GM21786 (cell line): ENCODE data around the gene PPP1R13B.
A peak's percentile ranks its signal among the peaks of the same experiment; 100 is the strongest.

ENCODE experiments used
- ATAC-seq: cut with Tn5 transposase; IDR thresholded peaks from one replicate; pipeline ENCODE4 v1.9.1; 2021; ENCODE audit not compliant: unreplicated experiment

The PPP1R13B gene

DNA sequence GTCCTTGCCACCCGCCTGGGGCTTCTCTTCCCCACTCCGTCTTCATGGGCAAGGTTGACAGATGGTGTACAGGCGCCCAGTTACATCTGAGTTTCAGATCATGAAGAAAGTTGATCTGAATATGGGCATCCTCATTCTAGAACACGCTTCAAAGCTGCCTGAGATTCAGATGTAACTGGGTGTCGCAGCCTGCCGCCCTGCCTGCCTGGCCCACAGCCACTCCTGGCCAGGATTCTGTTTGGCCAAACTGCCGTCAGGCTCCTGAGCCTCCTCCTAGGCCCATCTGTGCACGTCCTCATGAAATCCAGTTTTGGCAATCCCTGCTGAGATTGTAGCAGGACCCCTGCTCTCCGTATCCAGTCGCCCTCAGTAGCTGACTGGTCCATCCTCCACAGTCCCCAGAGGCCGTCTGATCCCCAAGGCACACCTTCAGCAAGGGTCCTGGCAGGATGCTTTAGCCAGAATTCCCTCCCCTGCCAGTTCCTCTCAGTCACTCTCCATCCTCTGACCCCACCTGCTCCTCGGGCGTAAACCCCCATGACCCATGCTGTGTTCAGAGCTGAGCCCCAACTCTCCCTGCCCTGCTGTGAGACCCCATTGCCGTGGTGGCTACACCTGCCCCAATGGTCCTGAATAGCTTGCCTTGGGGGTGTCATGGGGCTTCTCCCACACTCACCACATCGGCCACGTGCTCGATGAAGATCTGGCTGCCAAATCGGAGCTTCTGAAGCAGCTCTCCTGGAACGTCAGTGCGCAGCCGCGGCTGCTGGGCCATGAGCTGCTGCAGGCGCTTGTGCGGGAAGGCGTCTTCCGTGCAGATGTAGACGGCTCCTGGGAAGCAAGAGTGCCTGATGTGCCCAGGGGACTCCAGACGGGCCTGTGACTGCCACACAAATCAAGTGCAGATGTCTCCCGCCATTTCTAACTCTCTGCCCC is 144.6 kb downstream of the PPP1R13B start:
- ATAC-seq = no peak

DNA sequence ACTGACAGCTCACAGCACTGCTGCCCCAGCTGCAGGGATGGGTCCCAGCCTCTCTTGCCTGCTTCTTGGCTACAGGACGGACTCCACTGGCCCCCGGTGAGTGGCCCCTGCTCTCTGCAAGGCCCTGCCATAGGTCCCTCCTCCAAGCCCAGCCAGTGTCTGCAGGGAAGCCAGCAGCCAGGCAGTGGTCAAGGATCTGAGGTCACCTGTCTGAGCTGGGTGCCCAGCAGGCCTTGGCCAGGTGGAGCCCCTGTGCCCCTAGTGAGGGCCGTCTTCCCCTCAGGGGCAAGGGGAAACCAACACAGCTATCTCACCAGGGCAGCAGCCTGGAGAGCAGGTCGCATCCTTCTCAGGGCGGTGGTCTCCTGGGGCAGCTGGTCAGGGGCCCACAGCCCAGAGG is 145.3 kb downstream of the PPP1R13B start:
- ATAC-seq = no peak

DNA sequence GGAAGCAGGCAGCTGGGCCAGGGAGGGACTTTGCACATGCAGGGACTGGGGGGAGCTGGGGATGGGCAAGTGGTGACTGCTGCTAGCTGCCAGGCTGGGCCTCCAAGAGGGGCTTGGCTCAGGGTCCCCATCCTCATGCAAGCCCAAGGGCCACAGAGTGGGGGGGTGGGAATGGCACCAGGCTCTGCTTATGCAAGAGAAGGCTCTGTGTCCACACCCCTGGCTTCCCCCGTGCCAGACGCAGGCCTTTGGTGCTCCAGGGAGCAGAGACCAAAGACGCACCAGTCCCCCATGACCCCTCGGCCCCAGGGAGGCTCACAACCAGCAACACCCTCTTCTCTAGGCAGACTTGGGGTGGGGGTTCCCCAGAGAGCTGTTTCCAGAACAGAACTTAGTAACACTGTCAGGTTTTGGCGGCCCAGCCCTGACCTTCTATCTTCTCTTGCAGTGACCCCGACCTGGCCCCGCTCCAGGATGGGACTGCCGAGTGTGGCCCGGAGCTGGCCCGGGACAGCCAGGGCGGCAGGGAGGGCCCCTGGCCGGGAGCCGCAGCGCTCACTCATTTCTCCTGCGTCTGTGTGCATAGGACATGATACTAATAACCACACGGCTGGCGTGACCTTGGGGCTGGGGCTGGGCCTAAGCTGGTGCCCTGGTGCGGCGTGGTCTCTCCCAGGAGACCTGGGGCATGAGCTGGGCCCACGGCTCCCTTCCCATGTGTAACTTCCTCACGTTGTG is 146.5 kb downstream of the PPP1R13B start:
- ATAC-seq = no peak

DNA sequence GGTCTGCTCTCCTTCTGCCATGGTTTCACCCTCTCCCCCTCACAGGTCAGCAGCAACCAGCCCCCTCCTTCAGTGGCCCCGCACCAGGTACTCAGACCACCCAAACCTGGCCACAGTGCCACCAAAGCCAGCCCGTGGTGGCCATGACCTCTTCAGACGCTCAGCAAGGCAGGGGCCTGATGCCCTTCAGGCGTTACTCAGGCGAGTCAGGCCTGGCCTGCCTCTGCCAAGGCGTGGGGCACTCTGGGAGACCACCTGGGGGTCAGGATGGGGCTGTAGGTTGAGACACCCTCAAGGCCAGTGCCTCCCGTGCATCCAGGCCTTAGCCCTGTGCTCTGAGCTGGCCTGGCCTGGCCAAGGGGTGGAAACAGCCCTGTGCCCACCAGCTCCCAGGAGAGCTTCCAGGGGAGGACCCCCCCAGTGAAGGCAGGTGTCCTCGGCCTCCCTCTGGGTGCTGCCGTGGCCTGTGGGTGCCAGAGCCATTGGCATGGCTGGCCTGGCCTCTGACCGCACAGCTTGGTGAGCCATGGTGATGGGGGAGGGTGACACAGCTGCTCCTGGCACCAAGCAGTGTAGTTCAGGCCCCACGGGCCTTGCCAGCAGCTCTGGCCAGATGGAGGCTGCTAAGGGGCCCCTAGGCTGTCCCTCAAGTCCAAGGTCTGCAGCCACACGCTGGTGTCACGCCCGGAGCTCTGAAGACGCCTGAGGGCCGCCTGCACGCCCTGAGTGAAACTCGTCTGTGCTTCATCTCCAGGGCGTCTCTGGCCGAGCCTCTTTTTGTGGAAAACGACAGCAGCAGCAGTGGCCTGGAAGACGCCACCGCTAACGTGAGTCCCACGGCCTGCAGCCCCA is 147.2 kb downstream of the PPP1R13B start:
- ATAC-seq = no peak

DNA sequence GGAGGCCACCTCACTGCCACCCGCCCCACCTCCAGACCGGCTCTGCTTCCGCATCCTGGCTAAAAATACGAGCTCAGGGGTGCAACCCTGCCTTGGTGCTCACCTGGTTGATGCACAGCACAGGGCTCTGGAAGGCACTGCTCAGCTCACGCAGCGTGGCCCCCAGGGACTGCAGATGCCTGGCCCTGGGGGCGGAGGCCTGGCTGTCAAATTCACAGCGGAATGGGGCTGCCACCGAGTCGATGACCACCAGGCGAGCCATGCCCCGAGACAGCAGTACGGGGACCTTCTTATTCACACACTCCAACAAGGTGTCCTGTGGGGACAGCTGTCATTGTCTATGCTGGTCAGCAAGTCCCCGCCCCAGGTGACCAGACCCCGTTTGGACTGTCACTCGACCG is 148.1 kb downstream of the PPP1R13B start:
- ATAC-seq = no peak

DNA sequence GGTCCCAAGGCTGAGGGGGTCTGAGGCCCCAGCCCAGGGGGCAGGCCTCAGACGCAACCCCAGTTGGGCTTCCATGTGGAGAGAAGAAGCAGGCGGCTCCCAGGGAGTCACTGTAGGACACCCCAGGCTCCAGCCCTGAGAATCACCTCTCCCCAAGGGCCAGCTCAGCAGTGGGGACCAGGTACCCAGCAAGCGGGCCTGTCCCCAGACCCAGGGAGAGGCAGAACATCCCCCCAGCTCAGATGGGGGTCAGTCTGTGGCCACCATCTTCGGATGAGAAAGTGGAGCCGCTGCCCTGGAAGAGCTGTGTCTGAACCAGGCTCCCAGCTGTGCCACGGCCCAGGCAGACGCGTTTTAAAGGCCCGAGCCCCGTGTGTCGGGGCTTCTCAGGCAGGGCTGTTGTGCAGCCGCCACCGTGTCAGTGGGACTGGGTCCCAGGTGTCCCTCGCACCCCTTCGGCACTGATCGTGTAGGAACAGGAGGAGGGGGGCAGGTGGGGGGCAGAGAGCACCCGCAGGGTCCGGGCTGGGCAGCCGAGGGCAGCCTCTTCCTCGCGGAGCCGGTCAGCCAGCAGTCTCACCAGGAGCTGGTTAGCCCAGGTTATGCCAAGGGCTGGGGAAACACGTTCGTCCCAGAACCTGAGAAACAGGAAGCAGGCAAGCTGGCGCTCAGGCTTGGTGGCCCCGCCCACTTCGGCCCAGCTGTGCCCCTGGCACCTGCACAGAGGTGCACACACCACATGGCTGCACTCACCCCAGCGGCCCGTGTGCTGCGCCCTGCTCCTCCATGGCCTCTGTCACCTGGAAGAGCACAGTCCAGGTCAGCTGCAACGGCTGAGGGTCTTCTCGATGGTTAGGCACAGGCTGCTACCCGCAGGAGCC is 148.8 kb downstream of the PPP1R13B start:
- no peak for ATAC-seq

DNA sequence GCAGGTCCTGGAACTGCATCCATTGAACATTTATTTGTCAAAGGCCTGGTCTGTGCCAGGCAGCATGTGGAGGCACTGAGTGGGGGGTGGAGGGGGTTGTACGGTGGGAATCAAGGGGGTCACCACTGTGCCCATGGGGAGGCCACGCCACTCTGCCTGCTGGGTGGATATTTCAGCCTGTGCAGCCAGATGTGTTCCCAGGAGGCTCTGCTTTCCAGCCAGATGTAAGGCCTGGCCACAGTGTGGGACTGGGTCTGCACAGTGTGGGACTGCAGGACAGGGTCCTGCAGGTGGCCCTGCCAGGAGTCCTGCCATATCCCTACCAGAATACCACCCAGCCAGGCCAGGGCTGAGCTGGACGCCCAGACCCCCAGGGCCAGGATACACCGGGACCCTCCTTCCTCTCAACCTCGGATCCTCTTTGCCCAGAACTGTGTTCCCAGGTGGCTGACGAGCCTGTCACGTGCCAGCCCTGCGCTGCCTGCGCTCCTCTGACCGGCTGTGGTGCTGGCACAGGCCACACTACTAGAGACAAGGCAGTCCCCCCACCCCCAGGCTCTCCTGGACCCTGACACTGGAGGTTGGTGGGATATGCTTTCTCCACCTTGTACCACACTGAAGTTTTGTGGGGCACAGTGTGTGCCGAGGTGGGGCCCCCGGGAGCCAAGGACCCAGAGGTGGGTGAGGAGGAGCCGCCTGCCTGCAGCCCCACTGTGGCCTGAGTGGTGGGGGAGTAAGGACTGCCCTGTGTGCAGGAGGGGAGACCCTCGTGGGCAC is 149.6 kb downstream of the PPP1R13B start:
- no peak for ATAC-seq

DNA sequence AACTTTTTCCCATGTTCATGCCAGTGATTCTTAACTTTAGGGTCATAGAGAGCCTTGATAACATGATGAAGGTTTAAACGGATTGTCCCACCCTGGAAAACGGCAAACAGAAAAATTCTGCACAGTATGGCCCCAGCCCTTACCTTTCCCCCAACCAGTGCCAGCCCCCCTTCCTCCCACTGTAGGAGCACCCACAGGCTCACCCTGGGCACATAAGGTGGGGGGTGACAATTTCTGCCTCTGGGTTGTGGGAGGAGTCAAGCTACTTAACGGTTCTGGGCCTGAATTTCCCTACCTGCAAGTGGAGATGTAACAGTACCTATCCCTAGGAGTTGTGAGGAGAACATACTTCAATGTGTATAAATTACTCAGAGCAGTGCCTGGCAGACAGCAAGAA is 150.2 kb downstream of the PPP1R13B start:
- no peak for ATAC-seq

DNA sequence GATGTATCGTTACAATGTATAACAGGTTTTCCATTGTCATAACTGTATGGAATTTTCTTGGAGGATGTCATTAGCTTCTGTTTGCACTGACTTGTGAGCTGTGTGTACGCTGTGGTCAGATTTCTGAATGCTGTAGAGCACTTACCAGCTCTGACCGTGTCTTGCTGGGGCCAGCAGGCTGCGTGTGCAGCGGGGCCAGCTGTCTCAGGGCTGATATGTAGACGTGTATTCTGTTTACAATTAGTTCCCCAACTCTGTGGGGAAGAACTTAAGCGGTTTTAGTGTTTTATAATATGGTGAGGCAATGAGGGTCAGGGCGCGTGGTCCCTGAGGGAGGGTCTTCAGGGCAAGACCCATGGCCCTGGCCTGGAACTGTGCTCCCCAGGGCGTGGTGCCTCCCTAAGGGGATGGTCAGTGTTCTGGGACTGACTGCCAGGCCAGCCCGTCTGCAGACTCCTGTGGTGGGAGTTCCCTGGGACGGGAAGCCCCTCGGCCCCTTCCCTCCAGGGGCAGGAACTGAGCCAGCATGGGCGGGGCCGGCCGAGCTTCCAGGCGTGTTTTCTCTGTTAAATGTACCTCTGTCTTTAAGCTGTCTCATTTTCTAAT is 150.8 kb downstream of the PPP1R13B start:
- no peak for ATAC-seq

DNA sequence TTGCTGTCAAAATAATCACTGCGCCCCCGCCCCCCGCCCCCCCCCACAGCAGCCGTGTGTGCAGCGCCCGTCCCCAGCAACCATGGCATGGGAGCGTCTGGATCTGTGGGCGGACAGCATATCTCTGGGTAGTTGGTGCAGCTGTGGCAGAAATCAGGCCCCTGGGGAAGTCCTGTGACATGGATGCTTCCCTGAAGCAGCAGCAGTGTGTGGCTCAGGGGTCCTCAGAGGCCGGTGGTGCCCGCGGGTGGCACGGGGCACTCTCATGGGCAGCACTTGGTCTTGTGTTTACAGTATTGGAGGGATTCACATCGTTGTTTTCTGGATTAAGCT is 151.3 kb downstream of the PPP1R13B start:
- ATAC-seq = no peak

DNA sequence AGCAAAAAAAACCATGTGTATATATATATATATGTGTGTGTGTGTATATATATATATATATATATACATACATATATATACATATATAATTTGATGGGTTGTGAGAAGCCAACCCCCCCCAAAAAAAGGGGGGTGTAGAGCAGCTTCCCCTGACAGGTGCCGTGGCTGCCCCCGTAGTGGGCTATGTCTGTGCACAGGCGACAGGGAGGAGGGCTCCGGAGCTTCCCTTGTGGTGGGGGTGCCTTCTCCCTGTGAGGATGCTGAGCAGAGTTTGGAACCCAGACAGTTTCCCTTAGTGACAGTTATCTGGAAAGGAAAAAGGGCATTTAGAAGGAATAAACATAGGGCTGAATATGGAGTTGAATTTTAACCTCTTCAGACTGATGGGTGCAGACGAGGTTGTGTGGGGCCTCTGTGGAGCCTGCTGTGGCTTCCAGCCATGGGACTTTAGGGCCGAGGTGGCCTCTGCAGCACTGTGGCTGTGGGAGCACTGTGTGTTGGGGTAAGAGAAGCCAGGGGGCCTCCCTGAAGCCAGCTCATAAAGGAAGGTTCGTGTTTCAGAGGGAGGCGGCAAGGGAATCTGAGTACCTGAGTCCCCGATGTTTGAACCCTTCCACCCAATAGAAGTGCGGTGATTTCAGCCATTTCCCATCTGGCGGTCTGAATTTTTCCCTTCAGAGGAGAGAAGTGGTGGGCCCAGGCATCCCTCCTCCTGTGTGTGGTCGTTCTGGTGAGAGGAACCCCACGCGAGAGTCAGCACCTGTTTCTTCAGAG is 151.9 kb downstream of the PPP1R13B start:
- no peak for ATAC-seq

DNA sequence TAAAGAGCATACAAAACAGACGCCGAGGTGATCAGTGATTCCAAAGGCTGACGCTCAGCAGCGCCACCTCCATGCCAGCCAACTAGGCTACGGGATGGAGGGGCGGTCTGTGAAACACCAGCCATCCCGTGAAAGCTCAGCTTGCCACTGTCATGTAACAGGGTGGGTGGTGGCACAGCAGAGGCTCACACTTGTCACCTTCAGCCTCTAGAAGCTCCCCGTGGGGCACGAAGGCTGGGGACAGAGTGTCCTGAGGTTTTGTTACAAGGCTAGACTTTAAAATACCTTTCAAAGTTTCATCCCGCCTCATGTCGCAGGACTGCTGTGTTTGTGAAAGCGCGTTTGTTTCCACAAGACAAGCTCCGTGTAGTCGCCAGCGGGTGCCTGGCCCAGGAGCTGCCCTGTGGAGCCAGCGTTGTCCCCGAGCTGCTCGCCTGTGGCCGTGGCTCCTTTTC is 152.8 kb downstream of the PPP1R13B start:
- no peak for ATAC-seq

DNA sequence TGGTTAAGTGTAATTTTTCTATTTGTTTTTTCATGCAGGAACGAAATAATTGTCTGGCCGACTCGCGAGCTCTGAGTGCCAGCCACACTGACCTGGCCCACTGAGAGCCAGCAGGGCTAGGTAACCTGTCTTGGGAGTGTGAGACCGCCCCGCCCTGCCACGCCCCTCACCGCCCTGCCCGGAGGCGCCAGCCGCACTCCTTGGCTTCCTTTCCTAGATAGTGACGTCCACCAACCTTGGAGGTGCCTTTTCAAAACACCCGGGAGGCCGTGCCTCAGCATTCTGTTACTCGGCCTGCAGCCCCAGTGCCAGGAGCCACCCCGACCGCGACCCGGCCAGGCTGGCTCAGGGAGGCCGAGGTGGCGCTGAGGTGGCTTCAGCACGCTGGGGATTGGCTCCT is 153.9 kb downstream of the PPP1R13B start:
- no peak for ATAC-seq

DNA sequence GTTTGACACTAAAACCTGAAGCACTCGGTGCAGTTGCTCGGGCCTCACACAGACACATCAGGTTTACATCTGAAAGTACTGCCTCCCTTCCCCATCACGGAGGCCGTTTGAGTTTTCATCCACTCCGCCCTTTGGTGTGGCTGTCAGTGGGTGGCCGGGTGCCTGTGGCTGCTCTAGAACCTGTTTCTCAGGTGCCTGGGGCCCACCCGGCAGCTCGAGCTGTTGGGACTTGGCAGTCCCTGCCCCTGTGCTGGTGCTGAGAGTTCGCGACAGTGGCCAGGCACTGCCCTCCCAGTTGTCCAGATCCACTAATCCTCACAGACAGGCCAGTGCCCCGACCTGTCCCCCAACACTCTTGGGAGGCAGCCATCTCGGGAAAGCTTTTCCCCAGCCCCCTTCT is 154.5 kb downstream of the PPP1R13B start:
- no peak for ATAC-seq

DNA sequence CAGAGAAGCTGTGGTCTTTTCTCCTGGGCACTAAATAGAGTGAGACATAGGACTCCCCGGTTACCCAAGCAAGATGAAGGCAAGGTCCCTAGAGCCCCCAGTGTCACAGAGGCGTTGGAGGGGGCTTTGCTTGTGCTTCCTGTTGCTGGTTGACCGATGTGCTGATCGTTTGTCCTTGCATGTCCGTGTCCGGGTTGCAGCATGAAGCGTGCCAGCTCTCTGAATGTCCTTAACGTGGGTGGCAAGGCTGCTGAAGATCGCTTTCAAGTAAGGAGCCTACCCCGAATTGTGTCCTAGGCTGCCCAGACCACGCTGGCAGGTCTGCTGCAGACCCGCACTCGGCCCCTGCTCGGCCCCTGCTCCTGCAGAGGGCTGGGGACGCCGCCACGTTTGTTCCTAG is 155.2 kb downstream of the PPP1R13B start:
- peak; percentile 4 for ATAC-seq

DNA sequence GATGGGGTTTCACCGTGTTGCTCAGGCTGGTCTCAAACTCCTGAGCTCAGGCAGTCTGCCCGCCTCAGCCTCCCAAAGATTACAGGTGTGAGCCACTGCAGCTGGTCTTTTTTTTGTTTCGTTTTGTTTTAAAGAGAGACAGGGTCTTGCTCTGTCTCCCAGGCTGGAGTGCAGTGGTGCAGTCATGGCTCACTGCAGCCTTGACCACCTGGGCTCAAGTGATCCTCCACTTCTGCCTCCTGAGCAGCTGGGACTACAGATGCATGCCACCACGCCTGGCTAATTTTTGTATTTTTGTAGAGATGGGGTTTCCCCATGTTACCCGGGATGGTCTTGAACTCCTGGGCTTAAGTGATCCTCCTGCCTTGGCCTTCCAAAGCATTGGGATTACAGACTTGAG is 155.7 kb downstream of the PPP1R13B start:
- peak; percentile 60 for ATAC-seq

DNA sequence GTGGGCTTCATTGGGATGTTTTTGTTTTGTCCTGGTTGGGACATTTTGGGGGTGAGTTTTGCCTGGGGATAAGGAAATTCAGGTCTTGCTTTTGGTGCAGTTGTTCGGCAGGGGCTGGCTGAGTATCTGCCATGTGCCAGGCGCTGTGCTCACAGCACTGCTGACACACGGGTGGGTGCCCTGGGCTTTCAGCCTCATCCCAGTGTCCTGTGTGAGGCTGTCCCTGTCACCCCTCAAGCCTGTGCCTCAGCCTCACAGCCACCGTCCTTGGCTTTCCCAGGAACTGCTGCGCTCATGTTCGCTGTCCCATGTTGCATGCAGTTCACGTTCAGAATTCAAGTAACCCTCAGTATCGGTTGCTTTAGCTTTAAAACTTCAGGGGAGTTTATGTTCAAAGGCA is 157.0 kb downstream of the PPP1R13B start:
- ATAC-seq = no peak
